Sigmoid colon (tissue), 4 donors: Measurements from ENCODE around the gene HOXB8.
A peak's percentile ranks its signal among the peaks of the same experiment; 100 is the strongest.

Experiments used
- CTCF ChIP-seq, 4 experiments: fragments of 450-650 bp in 3 of 4; fragments of 200-600 bp in 1 of 4; IDR thresholded peaks; one replicate each; pipeline ENCODE4 v1.5.1; 2016 to 2019; ENCODE audit warnings: antibody characterized with exemption in 4 of 4, mild to moderate bottlenecking in 3 of 4, moderate library complexity in 2 of 4
- EP300 ChIP-seq, 4 donors: sonication (generic); formaldehyde crosslinking; IDR thresholded peaks; one replicate each; pipeline ENCODE4 v1.6.1; 2017; ENCODE audit warnings: antibody characterized with exemption in 4 of 4
- POLR2A ChIP-seq, 2 donors: fragments of 450-650 bp; IDR thresholded peaks; one replicate each; pipeline ENCODE4 v1.6.1; 2016; ENCODE audit warnings: antibody characterized with exemption in 2 of 2, mild to moderate bottlenecking in 2 of 2, moderate library complexity in 2 of 2
- POLR2AphosphoS5 ChIP-seq, 4 donors: sonication (generic); formaldehyde crosslinking; IDR thresholded peaks; one replicate each; pipeline ENCODE4 v1.6.1; 2017; ENCODE audit warnings: antibody characterized with exemption in 4 of 4

- TF ChIP-seq POLR2AphosphoS5 (IDR thresholded peaks at IDR 0.05) (peak in 3 of 4 donors; percentile 11 to 48 (median 41)), POLR2A (IDR thresholded peaks at IDR 0.05) (no peak), CTCF (IDR thresholded peaks at IDR 0.05) (no peak), EP300 (IDR thresholded peaks at IDR 0.05) (no peak)
These were observed at the start of gene HOXB8 for GRCh38 chr17:48615047-48615962.
